RWPE1 (cell line): ENCODE measurements around the gene RERE.

Source experiments
- CTCF ChIA-PET: fragments of 350-600 bp; sonication (Branson Sonifier 250); formaldehyde crosslinking; extraction: SDS; loops from one replicate; lab custom pipeline; 2021; lab: Yijun Ruan, JAX
- POLR2A ChIA-PET: fragments of 400-600 bp; formaldehyde crosslinking; extraction: SDS; loops from one replicate; lab custom pipeline; 2020; ENCODE audit warnings: antibody characterized with exemption; ENCODE audit not compliant: low non-redundant PET; lab: Yijun Ruan, JAX
- DNase-seq: peaks from one replicate; pipeline ENCODE4 v3.0.0; 2012; ENCODE audit warnings: low spot score
- H3K27ac ChIP-seq: fragments of 450-650 bp; 2 replicates; pipeline ENCODE4 v1.5.1; 2017
- CTCF ChIP-seq: fragments of 450-650 bp; conservative IDR thresholded peaks from 2 replicates; pipeline ENCODE4 v1.5.1; 2017; ENCODE audit warnings: low read depth, mild to moderate bottlenecking

RERE gene

GRCh38 chr1:8721679-8722324 is 95.6 kb downstream of the RERE start:
- H3K27ac ChIP-seq, result no peak overlapping the region
- no peak for DNase-seq
- TF ChIP-seq CTCF, result no peak
- ChIA-PET CTCF (no interaction called here), POLR2A (interaction anchor here (0.7 kb wide), 1 partner anchor 113 kb away, joined by 7 read pairs; no protein-coding TSS in a partner anchor)

GRCh38 chr1:8720347-8720746 is 97.1 kb downstream of the RERE start:
- POLR2A ChIA-PET, result no interaction called here
- DNase-seq, result no peak
- no peak overlapping the region for H3K27ac ChIP-seq
- CTCF ChIA-PET, result no interaction called here
- no peak for TF ChIP-seq CTCF

GRCh38 chr1:8718850-8719361 is 98.5 kb downstream of the RERE start:
- DNase-seq, result no peak
- ChIA-PET CTCF (no interaction called here), POLR2A (interaction anchor here (0.6 kb wide), 1 partner anchor 12 kb away, joined by 3 read pairs; no protein-coding TSS in a partner anchor)
- H3K27ac ChIP-seq, result no peak overlapping the region
- no peak; the same call in 1 of the 2 replicates for TF ChIP-seq CTCF

GRCh38 chr1:8717148-8717547 is 100.3 kb downstream of the RERE start:
- no peak for TF ChIP-seq CTCF
- CTCF ChIA-PET, result interaction anchor here (0.7 kb wide), 1 partner anchor 19 kb away, joined by 3 read pairs; no protein-coding TSS in a partner anchor
- POLR2A ChIA-PET, result no interaction called here
- no peak for DNase-seq
- no peak overlapping the region for H3K27ac ChIP-seq

GRCh38 chr1:8716238-8716637 is 101.2 kb downstream of the RERE start:
- no peak for TF ChIP-seq CTCF
- no peak overlapping the region for H3K27ac ChIP-seq
- CTCF ChIA-PET, result interaction anchor here (0.6 to 0.7 kb wide), 3 partner anchors 11 to 147 kb away, joined by 4 to 5 read pairs (median 5); no protein-coding TSS in a partner anchor
- POLR2A ChIA-PET, result no interaction called here
- DNase-seq, result no peak

GRCh38 chr1:8714173-8714572 is 103.3 kb downstream of the RERE start:
- no peak for TF ChIP-seq CTCF
- no peak for DNase-seq
- ChIA-PET CTCF (no interaction called here), POLR2A (no interaction called here)
- H3K27ac ChIP-seq, result no peak overlapping the region
